Measurements from ENCODE around the gene UQCR11. TPM values are rescaled to one million over a fixed set of nuclear protein-coding genes. Genes with fewer than 3 reads are reported as not detected.

UQCR11 gene
- total RNA-seq, 1 donor from 2014 or later = 171 TPM

DNA sequence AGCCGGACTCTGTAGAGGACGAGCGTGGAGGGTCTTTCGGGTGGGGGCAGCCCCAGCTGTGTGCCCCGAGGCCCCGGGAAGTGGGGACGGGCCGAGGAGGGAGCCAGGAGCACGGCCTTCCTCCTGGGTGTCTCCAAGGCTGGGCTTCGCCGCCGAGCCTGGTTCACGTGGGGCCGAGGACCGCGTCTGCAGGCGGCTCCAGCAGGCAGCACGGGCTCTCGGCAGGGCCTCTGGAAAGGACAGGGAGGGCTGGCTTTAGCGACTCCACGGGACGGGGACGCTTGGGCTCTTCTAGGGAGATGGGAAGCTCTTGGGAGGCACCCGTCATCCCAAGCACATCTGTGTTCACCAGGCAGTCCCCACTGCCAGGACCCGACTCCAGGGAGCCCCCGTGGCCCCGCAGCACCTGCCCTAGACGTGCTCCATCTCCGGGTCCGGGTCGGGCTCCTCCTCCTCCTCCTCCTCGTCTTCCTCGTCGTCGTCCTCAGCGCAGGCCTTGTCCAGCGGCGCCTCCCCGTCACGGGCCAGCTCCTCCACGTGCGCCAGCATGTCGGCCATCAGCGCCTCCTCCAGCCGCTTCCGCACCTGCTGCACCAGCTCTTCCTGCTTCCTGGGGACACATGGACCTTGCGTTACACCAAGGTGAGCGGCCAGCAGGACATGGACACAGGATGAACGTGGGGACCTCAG, 27.2 kb downstream of the UQCR11 start:
- no peaks in the 10 kb centered on the region for H3K27me3 Mint-ChIP-seq
- TF ChIP-seq CTCF (IDR thresholded peaks at IDR 0.05; ENCODE audit: unreplicated experiment) = no peak
- H3K4me1 Mint-ChIP-seq (ENCODE audit: low read depth) = peaks cover 3% of the 10 kb centered on the region
- DNase-seq (ENCODE audit: low spot score, unreplicated experiment) = no peak
- H3K4me3 Mint-ChIP-seq (ENCODE audit: low read depth) = no peak overlapping the region
- peaks cover 9% of the 10 kb centered on the region for H3K36me3 Mint-ChIP-seq (ENCODE audit: insufficient read depth)
- no peaks in the 10 kb centered on the region for H3K9me3 Mint-ChIP-seq (ENCODE audit: low read depth)
- no peak overlapping the region for H3K27ac Mint-ChIP-seq

DNA sequence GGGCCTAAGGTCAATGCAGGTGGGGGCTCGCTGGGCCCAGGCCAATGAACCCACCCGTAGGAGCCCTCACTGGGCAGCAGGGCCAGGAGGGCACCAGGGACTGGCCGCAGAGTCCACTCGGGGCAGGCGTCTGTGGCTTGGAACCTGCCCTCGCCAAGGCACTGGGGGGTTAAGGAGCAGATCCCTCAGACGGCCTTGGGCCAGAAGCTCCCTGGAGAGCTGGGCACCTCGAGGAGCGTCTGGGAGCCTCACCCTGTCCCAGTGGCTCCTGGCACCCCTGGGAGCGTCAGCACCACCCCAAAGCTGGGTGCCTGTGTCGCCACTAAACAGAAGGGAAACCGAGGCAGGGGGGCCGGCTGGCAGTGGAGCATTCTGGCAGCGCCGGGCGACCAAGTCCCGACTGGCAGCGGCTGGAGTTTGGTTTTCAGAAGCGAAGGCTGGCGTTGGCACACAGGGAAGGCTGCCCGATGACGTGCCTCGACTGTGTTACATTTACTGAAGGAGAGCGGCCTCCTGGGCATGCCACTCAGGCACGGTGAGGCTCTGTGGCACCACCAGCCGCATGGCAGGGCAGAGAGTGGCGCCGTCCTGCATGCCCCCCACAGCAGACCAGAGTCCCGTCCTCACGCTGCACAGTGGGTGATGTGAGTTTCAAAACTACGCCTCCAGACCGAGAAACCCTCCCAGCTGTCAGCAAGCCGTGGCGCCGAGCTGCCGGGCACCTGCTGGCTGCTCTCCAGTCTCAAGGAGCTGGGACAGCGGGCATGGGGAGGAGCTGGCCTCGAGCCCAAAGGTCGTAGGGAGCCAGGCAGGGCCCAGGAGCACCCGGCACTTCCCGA, 28.0 kb downstream of the UQCR11 start:
- no peak for TF ChIP-seq CTCF (IDR thresholded peaks at IDR 0.05; ENCODE audit: unreplicated experiment)

GRCh38 chr19:1576242-1577089, 28.8 kb downstream of the UQCR11 start:
- Mint-ChIP-seq H3K4me1 (ENCODE audit: low read depth) (peaks cover 3% of the 10 kb centered on the region), H3K27me3 (peaks cover under 1% of the 10 kb centered on the region), H3K9me3 (ENCODE audit: low read depth) (no peaks in the 10 kb centered on the region), H3K4me3 (ENCODE audit: low read depth) (no peak overlapping the region), H3K27ac (no peak overlapping the region), H3K36me3 (ENCODE audit: insufficient read depth) (peaks cover 9% of the 10 kb centered on the region)
- DNase-seq (ENCODE audit: low spot score, unreplicated experiment) = no peak
- TF ChIP-seq CTCF (IDR thresholded peaks at IDR 0.05; ENCODE audit: unreplicated experiment) = no peak

More for the DNA sequence above, 28.0 kb downstream of the UQCR11 start:
- Mint-ChIP-seq H3K4me3 (ENCODE audit: low read depth) (no peak overlapping the region), H3K36me3 (ENCODE audit: insufficient read depth) (peaks cover 9% of the 10 kb centered on the region), H3K27me3 (no peaks in the 10 kb centered on the region), H3K27ac (no peak overlapping the region), H3K9me3 (ENCODE audit: low read depth) (no peaks in the 10 kb centered on the region), H3K4me1 (ENCODE audit: low read depth) (peaks cover 3% of the 10 kb centered on the region)
- no peak for DNase-seq (ENCODE audit: low spot score, unreplicated experiment)

DNA sequence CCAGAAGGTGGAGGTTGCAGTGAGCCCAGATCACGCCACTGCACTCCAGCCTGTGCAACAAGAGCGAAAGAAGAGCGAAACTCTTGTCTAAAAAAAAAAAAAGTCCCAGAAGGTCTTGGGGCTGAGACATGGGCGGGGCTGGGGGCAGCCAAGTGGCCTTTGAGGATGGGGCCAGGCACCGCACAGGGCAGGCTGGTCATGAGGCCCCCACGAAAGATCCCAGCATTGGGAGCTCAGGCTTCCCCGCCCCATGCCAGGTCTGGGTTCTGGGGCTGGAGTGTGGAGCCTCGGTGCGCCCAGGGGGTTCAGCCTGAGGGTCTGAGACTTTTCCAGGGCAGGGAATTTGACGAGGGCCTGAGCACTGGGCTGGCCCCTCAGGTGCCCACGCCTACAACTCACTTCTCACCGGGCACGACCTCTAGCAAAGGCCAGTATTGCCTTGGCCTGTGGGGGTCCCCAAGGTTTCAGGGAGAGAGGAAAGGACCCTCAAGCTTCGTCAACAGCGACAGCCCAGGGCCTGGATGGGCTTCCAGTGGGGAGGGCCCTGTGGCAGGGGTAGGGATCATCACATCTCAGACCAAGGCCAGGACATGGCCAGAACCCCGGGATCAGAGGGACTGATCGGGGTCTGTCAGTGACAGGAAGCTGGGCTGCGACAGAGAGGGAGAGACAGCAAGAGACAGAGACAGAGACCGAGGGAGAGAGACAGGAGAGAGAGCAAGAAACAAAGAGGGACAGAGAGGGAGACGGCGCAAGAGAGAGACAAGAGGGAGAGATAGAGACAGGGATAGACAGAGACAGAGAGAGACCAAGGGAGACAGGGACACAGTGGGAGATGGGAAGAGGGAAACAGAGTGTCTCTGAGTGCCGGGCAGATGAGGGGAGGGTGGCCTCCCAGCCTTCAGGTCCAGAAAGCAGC, 29.7 kb downstream of the UQCR11 start:
- DNase-seq (ENCODE audit: low spot score, unreplicated experiment) = no peak
- Mint-ChIP-seq H3K27me3 (peaks cover 3% of the 10 kb centered on the region), H3K27ac (no peak overlapping the region), H3K36me3 (ENCODE audit: insufficient read depth) (peaks cover 9% of the 10 kb centered on the region), H3K9me3 (ENCODE audit: low read depth) (no peaks in the 10 kb centered on the region), H3K4me3 (ENCODE audit: low read depth) (no peak overlapping the region), H3K4me1 (ENCODE audit: low read depth) (peaks cover 3% of the 10 kb centered on the region)
- TF ChIP-seq CTCF (IDR thresholded peaks at IDR 0.05; ENCODE audit: unreplicated experiment) = no peak

Data from progenitor cell of endocrine pancreas (in vitro differentiated cells).